Muscle of arm (tissue), 12 donors: Measurements from ENCODE around the gene LTF. TPM values are rescaled to one million over a fixed set of nuclear protein-coding genes. Genes with fewer than 3 reads are reported as not detected.
"Not testable (repeated sequence)": the region's sequence is repeated elsewhere in the genome, so short reads cannot be mapped to it uniquely, and the experiment has no call there.

ENCODE experiments used
- DNase-seq: peaks from one replicate; pipeline ENCODE4 v3.0.0-alpha.2; 2013
- polyA plus RNA-seq, 12 donors: library from polyadenylated mRNA; unstranded; fragments of 120-200 nt; gene quantifications; one replicate each; pipeline ENCODE4 v1.2.1, GENCODE V29; 2013; ENCODE audit not compliant: insufficient read length in 12 of 12

Gene LTF
- polyA plus RNA-seq, 12 donors = 1.0 to 6.1 (median 1.9) TPM; not detected in 2

- DNase-seq = no peak
Observed at GRCh38 chr3:46442576-46443530, 21.9 kb downstream of the LTF start.

- DNase-seq = no peak
Observed at GRCh38 chr3:46440531-46441294, 24.0 kb downstream of the LTF start.

GRCh38 chr3:46438831-46439230 is 25.9 kb downstream of the LTF start:
- DNase-seq = no peak

GRCh38 chr3:46435081-46435726 is 29.5 kb downstream of the LTF start:
- DNase-seq = no peak

- no peak for DNase-seq
Observed at GRCh38 chr3:46433841-46434240, 30.9 kb downstream of the LTF start.

- DNase-seq = not testable (repeated sequence)
Observed at GRCh38 chr3:46433118-46433517, 31.6 kb downstream of the LTF start.

- not testable (repeated sequence) for DNase-seq
Observed at GRCh38 chr3:46431905-46432304, 32.8 kb downstream of the LTF start.

GRCh38 chr3:46430879-46431278 is 33.8 kb downstream of the LTF start:
- not testable (repeated sequence) for DNase-seq

- no peak for DNase-seq
Observed at GRCh38 chr3:46429671-46430070, 35.0 kb downstream of the LTF start.

- no peak for DNase-seq
Observed at GRCh38 chr3:46429250-46429649, 35.5 kb downstream of the LTF start.

GRCh38 chr3:46427916-46428833 is 36.5 kb downstream of the LTF start:
- no peak for DNase-seq

- not testable (repeated sequence) for DNase-seq
Observed at GRCh38 chr3:46427404-46427803, 37.3 kb downstream of the LTF start.

- DNase-seq = not testable (repeated sequence)
Observed at GRCh38 chr3:46426476-46426875, 38.2 kb downstream of the LTF start.

GRCh38 chr3:46423588-46423987 is 41.1 kb downstream of the LTF start:
- DNase-seq = no peak

GRCh38 chr3:46422617-46423016 is 42.1 kb downstream of the LTF start:
- DNase-seq = no peak

GRCh38 chr3:46420931-46421330 is 43.8 kb downstream of the LTF start:
- no peak for DNase-seq

GRCh38 chr3:46419816-46420215 is 44.9 kb downstream of the LTF start:
- no peak for DNase-seq

- no peak for DNase-seq
Observed at GRCh38 chr3:46417841-46418611, 46.7 kb downstream of the LTF start.

- no peak for DNase-seq
Observed at GRCh38 chr3:46416811-46417510, 47.7 kb downstream of the LTF start.
